K562 treated with DMSO at 1 percent for 4 hours (cell line): ENCODE results near the gene DLX5. TPM values are rescaled to one million over a fixed set of nuclear protein-coding genes. Genes with fewer than 3 reads are reported as not detected.

ENCODE experiments used
- total RNA-seq: library from RNA; unstranded; fragments of 300-600 nt; gene quantifications from 2 replicates; pipeline ENCODE4 v1.2.3, GENCODE V29; 2022; ENCODE audit not compliant: insufficient read depth

DLX5 gene
- total RNA-seq: not detected in 2 replicates

GRCh38 chr7:97024209-97025129, at the start of gene DLX5:
DLX5 (minus strand) TSS chr7:97024831; CDS start chr7:97024623, 208 bp downstream.

GRCh38 chr7:97005183-97006054, 19.2 kb downstream of the DLX5 start, which contains the start of gene DLX6:
DLX6 (plus strand) TSS chr7:97005553; CDS start chr7:97005978, 425 bp downstream.

Other genes starting within 250 kb of the DLX5 start
- gene DLX6, start 19.3 kb downstream of the DLX5 start, total RNA-seq: not detected in 2 replicates
- gene SDHAF3, start 92.9 kb upstream of the DLX5 start, total RNA-seq: 50.9 and 56.0 TPM in 2 replicates